Panc1 (cell line): Measurements from ENCODE around the gene ATRNL1. TPM values are rescaled to one million over a fixed set of nuclear protein-coding genes. Genes with fewer than 3 reads are reported as not detected.

Experiments used
- ATAC-seq: fragments of 200-7000 bp; cut with Tn5 transposase; 2 replicates; pipeline ENCODE4 v1.9.1; 2020; ENCODE audit warnings: mild to moderate bottlenecking, moderate library complexity
- BruUV-seq: library from RNA; stranded (reverse); fragments of 400-500 nt; replicated peaks from 2 replicates; lab custom pipeline; 2021; lab: Mats Ljungman, UMichigan
- CTCF ChIA-PET: fragments of 300-600 bp; sonication (Branson Sonifier 250); formaldehyde crosslinking; loops from one replicate; lab custom pipeline; 2022; ENCODE audit warnings: antibody characterized with exemption; lab: Charles Lee
- POLR2A ChIA-PET: fragments of 300-600 bp; sonication (Branson Sonifier 250); formaldehyde crosslinking; loops from one replicate; lab custom pipeline; 2022; ENCODE audit warnings: antibody characterized with exemption; lab: Charles Lee
- DNase-seq: peaks from one replicate; pipeline ENCODE4 v3.0.0-alpha.2; 2010; ENCODE audit warnings: low read depth, low spot score
- H3K27ac ChIP-seq: 2 replicates; pipeline ENCODE4 v1.5.1; 2011; ENCODE audit warnings: mild to moderate bottlenecking, low read length, inconsistent platforms
- H3K27me3 ChIP-seq: fragments of 200-500 bp; sonication (Bioruptor generic); 2 replicates; pipeline ENCODE4 v1.6.0; 2014; ENCODE audit warnings: low read length, inconsistent platforms; ENCODE audit not compliant: control insufficient read depth, insufficient read depth
- H3K36me3 ChIP-seq: fragments of 200-500 bp; sonication (Bioruptor generic); 2 replicates; pipeline ENCODE4 v1.5.1; 2014; ENCODE audit warnings: inconsistent platforms, mild to moderate bottlenecking, low read length, moderate library complexity; ENCODE audit not compliant: control insufficient read depth, insufficient read depth
- H3K4me1 ChIP-seq: 2 replicates; pipeline ENCODE4 v1.5.1; 2011; ENCODE audit warnings: inconsistent platforms, mild to moderate bottlenecking, low read length, moderate library complexity; ENCODE audit not compliant: control insufficient read depth, insufficient read depth
- H3K4me3 ChIP-seq, 2 experiments: 2 replicates each; pipeline ENCODE4 v1.5.1; 2011 to 2012; ENCODE audit warnings: low read depth in 2 of 2, low read length in 2 of 2, mild to moderate bottlenecking in 2 of 2, inconsistent platforms in 1 of 2, moderate library complexity in 1 of 2
- H3K9me3 ChIP-seq: fragments of 200-500 bp; sonication (Bioruptor generic); 2 replicates; pipeline ENCODE4 v1.5.1; 2014; ENCODE audit warnings: low read depth, mild to moderate bottlenecking, inconsistent platforms, low read length, moderate library complexity; ENCODE audit not compliant: control insufficient read depth, insufficient read depth
- POLR2AphosphoS5 ChIP-seq: IDR thresholded peaks from 2 replicates; pipeline ENCODE4 v1.6.1; 2012; ENCODE audit warnings: mild to moderate bottlenecking, low read depth, low read length, moderate library complexity
- SIN3A ChIP-seq: IDR thresholded peaks from 2 replicates; pipeline ENCODE4 v1.6.1; 2012; ENCODE audit warnings: low read depth, mild to moderate bottlenecking, low read length, moderate library complexity, borderline replicate concordance; ENCODE audit not compliant: insufficient read depth
- TCF7L2 ChIP-seq: IDR thresholded peaks from 2 replicates; pipeline ENCODE4 v1.6.1; 2011; ENCODE audit warnings: mild to moderate bottlenecking, low read depth, low read length, inconsistent platforms
- in situ Hi-C: cut with HindIII; loops from 2 replicates; pipeline ENCODE4 v1.10.0; 2016; ENCODE audit warnings: low sequenced_read_pairs, low pct_unique_long_range_greater_than_20kb
- intact Hi-C: fragments of 100-400 bp; cut with micrococcal nuclease; formaldehyde crosslinking; loops from one replicate; pipeline ENCODE4 v1.10.0; 2022; ENCODE audit not compliant: unreplicated experiment
- total RNA-seq: library from RNA; stranded (reverse); gene quantifications from one replicate; pipeline ENCODE4 v1.2.1, GENCODE V29; 2021; ENCODE audit not compliant: unreplicated experiment
- TF ChIP-seq, protein P1 (sequence below), 2 experiments: IDR thresholded peaks; 2 replicates each; pipeline ENCODE4 v1.6.1; 2011 to 2012; ENCODE audit warnings: low read depth in 2 of 2, control low read depth in 1 of 2, low read length in 1 of 2, mild to moderate bottlenecking in 1 of 2, moderate library complexity in 1 of 2; ENCODE audit not compliant: insufficient read depth in 1 of 2
- TF ChIP-seq, protein P2 (sequence below): fragments of 450-650 bp; IDR thresholded peaks from 2 replicates; pipeline ENCODE4 v1.5.1; 2017; ENCODE audit warnings: mild to moderate bottlenecking

The ATRNL1 gene
- total RNA-seq, 1 experiment from 2014 or later = 17.1 TPM

- POLR2A ChIA-PET = no interaction called here
- H3K27me3 ChIP-seq = peaks cover 8% of the 10 kb centered on the region; the same call in 1 of the 2 replicates
- CTCF ChIA-PET = no interaction called here
- BruUV-seq = no TSS peak
- in situ Hi-C loops = no loop called here
- TF ChIP-seq SIN3A (no peak), TCF7L2 (no peak), POLR2AphosphoS5 (no peak)
- TF ChIP-seq, protein P1, sequence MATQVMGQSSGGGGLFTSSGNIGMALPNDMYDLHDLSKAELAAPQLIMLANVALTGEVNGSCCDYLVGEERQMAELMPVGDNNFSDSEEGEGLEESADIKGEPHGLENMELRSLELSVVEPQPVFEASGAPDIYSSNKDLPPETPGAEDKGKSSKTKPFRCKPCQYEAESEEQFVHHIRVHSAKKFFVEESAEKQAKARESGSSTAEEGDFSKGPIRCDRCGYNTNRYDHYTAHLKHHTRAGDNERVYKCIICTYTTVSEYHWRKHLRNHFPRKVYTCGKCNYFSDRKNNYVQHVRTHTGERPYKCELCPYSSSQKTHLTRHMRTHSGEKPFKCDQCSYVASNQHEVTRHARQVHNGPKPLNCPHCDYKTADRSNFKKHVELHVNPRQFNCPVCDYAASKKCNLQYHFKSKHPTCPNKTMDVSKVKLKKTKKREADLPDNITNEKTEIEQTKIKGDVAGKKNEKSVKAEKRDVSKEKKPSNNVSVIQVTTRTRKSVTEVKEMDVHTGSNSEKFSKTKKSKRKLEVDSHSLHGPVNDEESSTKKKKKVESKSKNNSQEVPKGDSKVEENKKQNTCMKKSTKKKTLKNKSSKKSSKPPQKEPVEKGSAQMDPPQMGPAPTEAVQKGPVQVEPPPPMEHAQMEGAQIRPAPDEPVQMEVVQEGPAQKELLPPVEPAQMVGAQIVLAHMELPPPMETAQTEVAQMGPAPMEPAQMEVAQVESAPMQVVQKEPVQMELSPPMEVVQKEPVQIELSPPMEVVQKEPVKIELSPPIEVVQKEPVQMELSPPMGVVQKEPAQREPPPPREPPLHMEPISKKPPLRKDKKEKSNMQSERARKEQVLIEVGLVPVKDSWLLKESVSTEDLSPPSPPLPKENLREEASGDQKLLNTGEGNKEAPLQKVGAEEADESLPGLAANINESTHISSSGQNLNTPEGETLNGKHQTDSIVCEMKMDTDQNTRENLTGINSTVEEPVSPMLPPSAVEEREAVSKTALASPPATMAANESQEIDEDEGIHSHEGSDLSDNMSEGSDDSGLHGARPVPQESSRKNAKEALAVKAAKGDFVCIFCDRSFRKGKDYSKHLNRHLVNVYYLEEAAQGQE (IDR thresholded peaks at IDR 0.05; ENCODE audit: insufficient read depth in 1 of 2, low read depth in 2 of 2, low read length in 1 of 2) = no peak
- TF ChIP-seq, protein P2, sequence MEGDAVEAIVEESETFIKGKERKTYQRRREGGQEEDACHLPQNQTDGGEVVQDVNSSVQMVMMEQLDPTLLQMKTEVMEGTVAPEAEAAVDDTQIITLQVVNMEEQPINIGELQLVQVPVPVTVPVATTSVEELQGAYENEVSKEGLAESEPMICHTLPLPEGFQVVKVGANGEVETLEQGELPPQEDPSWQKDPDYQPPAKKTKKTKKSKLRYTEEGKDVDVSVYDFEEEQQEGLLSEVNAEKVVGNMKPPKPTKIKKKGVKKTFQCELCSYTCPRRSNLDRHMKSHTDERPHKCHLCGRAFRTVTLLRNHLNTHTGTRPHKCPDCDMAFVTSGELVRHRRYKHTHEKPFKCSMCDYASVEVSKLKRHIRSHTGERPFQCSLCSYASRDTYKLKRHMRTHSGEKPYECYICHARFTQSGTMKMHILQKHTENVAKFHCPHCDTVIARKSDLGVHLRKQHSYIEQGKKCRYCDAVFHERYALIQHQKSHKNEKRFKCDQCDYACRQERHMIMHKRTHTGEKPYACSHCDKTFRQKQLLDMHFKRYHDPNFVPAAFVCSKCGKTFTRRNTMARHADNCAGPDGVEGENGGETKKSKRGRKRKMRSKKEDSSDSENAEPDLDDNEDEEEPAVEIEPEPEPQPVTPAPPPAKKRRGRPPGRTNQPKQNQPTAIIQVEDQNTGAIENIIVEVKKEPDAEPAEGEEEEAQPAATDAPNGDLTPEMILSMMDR = no peak
- no peaks in the 10 kb centered on the region for H3K36me3 ChIP-seq
- H3K9me3 ChIP-seq = no peaks in the 10 kb centered on the region
- ATAC-seq (no peak), DNase-seq (no peak)
- intact Hi-C loops = no loop called here
- no peaks in the 10 kb centered on the region for H3K4me1 ChIP-seq
- H3K4me3 ChIP-seq = no peak overlapping the region
- H3K27ac ChIP-seq = no peak overlapping the region
These were observed 40.4 kb upstream of the ATRNL1 start for GRCh38 chr10:115052728-115053127.

- Histone ChIP-seq H3K4me3 (no peak overlapping the region), H3K36me3 (no peaks in the 10 kb centered on the region), H3K4me1 (no peaks in the 10 kb centered on the region), H3K9me3 (no peaks in the 10 kb centered on the region), H3K27me3 (peaks cover 8% of the 10 kb centered on the region), H3K27ac (no peak overlapping the region)
- DNase-seq (no peak), ATAC-seq (no peak)
- BruUV-seq = no TSS peak
- intact Hi-C loops = no loop called here
- in situ Hi-C loops = no loop called here
- TF ChIP-seq POLR2AphosphoS5 = no peak
- TF ChIP-seq TCF7L2 = no peak
- TF ChIP-seq SIN3A = no peak
- TF ChIP-seq, protein P1 (IDR thresholded peaks at IDR 0.05; ENCODE audit: insufficient read depth in 1 of 2, low read depth in 2 of 2, low read length in 1 of 2) = no peak
- TF ChIP-seq, protein P2 = no peak
- ChIA-PET POLR2A (no interaction called here), CTCF (no interaction called here)
These were observed 37.0 kb upstream of the ATRNL1 start for GRCh38 chr10:115056186-115056585.
